Measurements from ENCODE around the gene ZNF446. TPM values are rescaled to one million over a fixed set of nuclear protein-coding genes. Genes with fewer than 3 reads are reported as not detected.

The ZNF446 gene
- total and polyA plus RNA-seq, 10 of the 15 experiments (the other 5 are each of a cell fraction or from before 2014, with no cell fraction given): 0.14 to 6.9 (median 4.1) TPM

- TF ChIP-seq REST (IDR thresholded peaks at IDR 0.05; ENCODE audit: low read depth, low read length): no peak
- TF ChIP-seq HCFC1 (IDR thresholded peaks at IDR 0.05; ENCODE audit: low read length): peak; percentile 92
- peak; percentile 62 for TF ChIP-seq MEF2B (IDR thresholded peaks at IDR 0.05; ENCODE audit: partially characterized antibody, poor library complexity, severe bottlenecking)
- no peak for TF ChIP-seq ZNF217 (IDR thresholded peaks at IDR 0.05)
- TF ChIP-seq PAX8 (IDR thresholded peaks at IDR 0.05): no peak
- peak; percentile 96 for TF ChIP-seq NR2C1 (IDR thresholded peaks at IDR 0.05)
- TF ChIP-seq GABPA (IDR thresholded peaks at IDR 0.05; ENCODE audit: low read depth): peak; percentile 80
- TF ChIP-seq RUNX3 (IDR thresholded peaks at IDR 0.05; ENCODE audit: low read length): peak; percentile 66
- TF ChIP-seq DPF2 (IDR thresholded peaks at IDR 0.05): peak; percentile 71
- TF ChIP-seq CTCF (IDR thresholded peaks at IDR 0.05 in 2 of 3, conservative IDR thresholded peaks at IDR 0.05 in 1 of 3; ENCODE audit: control insufficient read depth in 2 of 3, extremely low read depth in 1 of 3, insufficient read depth in 1 of 3, low read depth in 3 of 3, low read length in 3 of 3): no peak
- peak; percentile 74 for TF ChIP-seq PML (IDR thresholded peaks at IDR 0.05; ENCODE audit: low read length)
- TF ChIP-seq NFYB (IDR thresholded peaks at IDR 0.05; ENCODE audit: insufficient read depth, low read depth, low read length): peak; percentile 71; the same call in 1 of the 2 replicates
- TF ChIP-seq EED (IDR thresholded peaks at IDR 0.05; ENCODE audit: low read depth): 0 out of 2 replicates have a peak, but pooled peaks have one; percentile 23
- peak; percentile 76 for TF ChIP-seq BCL3 (IDR thresholded peaks at IDR 0.05; ENCODE audit: borderline replicate concordance, insufficient read depth, low read depth, low read length, poor library complexity, severe bottlenecking)
- TF ChIP-seq ASH2L (IDR thresholded peaks at IDR 0.05; ENCODE audit: borderline replicate concordance, low read depth): no peak
Observed at GRCh38 chr19:58475714-58476497, at the start of gene ZNF446 (continued).
